Mucosa of descending colon (tissue), 3 donors: ENCODE data around the gene ZNF148. TPM values are rescaled to one million over a fixed set of nuclear protein-coding genes. Genes with fewer than 3 reads are reported as not detected.

Experiments used
- ATAC-seq: fragments of 200-7000 bp; cut with Tn5 transposase; one replicate; pipeline ENCODE4 v1.9.1; 2020; ENCODE audit warnings: mild to moderate bottlenecking, moderate library complexity
- DNase-seq, 3 donors: peaks; one replicate each; pipeline ENCODE4 v3.0.0-alpha.2; 2020
- H3K36me3 ChIP-seq: fragments of 200-600 bp; one replicate; pipeline ENCODE4 v1.8.0; 2021; ENCODE audit warnings: low read depth, mild to moderate bottlenecking
- H3K4me1 ChIP-seq: fragments of 200-600 bp; one replicate; pipeline ENCODE4 v1.8.0; 2021; ENCODE audit warnings: low read depth, mild to moderate bottlenecking
- H3K4me3 ChIP-seq: fragments of 200-600 bp; one replicate; pipeline ENCODE4 v1.8.0; 2021; ENCODE audit warnings: mild to moderate bottlenecking
- H3K9me3 ChIP-seq: fragments of 200-600 bp; one replicate; pipeline ENCODE4 v1.8.0; 2021; ENCODE audit warnings: mild to moderate bottlenecking
- CTCF ChIP-seq: fragments of 200-600 bp; IDR thresholded peaks from one replicate; pipeline ENCODE4 v1.8.0; 2022; ENCODE audit warnings: antibody characterized with exemption, mild to moderate bottlenecking
- intact Hi-C, 2 donors: fragments of 100-400 bp; cut with DNase I in 1 of 2; cut with micrococcal nuclease in 1 of 2; formaldehyde crosslinking; loops; one replicate each; pipeline versions ENCODE4 v1.11.0 to v1.11.1; 2022; cut with DNase I, micrococcal nuclease
- total RNA-seq, 3 donors: library from RNA; stranded (reverse); fragmentation: NEBNext Ultra II Directional in 2 of 3; extraction: Animal tissue kit (Norgen Biotek cat#: 25700) in 2 of 3; gene quantifications; one replicate each; pipeline versions ENCODE4 v1.2.1 to v1.2.4, GENCODE V29; 2021 to 2023
- donor health status: DM: no; HTN: no; CAD: no; lungs with moderate emphysema.
- donor health status: DM: no; HTN: no; CAD: no.
- donor health status: DM: no; HTN: yes; CAD: no.

Gene ZNF148
- total RNA-seq, 3 donors from 2014 or later: 39.8 to 79.5 (median 42.6) TPM

GRCh38 chr3:125316246-125316645 lies 58.9 kb downstream of the ZNF148 start:
- Histone ChIP-seq H3K4me3 (no peak overlapping the region), H3K9me3 (no peaks in the 10 kb centered on the region), H3K36me3 (no peaks in the 10 kb centered on the region), H3K4me1 (no peaks in the 10 kb centered on the region)
- ATAC-seq: no peak
- intact Hi-C loops: no loop called here
- DNase-seq: no peak
- TF ChIP-seq CTCF: no peak

DNA sequence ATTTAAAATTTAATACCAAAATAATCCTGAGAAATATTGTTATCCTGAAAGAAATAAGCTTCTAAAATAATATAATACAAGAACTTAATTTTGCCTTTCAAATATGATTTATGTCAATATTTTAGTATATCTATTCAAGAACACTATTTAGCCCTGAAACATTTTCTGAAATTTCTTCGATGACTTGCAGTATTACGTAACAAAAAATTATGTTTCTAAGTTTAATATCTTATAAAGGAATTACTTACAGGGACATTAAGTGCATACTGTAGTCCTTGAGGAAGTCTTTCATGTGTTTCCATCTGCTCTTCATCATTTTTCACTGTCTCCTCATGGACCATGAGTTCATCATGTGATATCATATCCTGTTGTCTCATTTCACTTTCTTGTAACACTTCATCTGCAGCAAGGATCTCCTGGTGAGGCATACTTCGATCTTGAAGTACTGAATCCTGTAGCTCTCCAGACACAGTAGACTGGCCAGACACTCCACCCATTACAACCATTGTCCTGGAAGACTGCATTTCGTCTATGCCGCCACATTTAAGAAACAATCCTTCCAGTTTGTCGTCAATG lies 62.0 kb downstream of the ZNF148 start:
- intact Hi-C loops: no loop called here
- Histone ChIP-seq H3K36me3 (no peaks in the 10 kb centered on the region), H3K9me3 (no peaks in the 10 kb centered on the region), H3K4me3 (no peak overlapping the region), H3K4me1 (peaks cover 4% of the 10 kb centered on the region)
- ATAC-seq (no peak), DNase-seq (no peak)
- TF ChIP-seq CTCF: no peak

- peak in 2 of 3 donors; percentile 35 to 39 for DNase-seq
- intact Hi-C loops: no loop called here
These were observed 64.5 kb downstream of the ZNF148 start for GRCh38 chr3:125310623-125311081.

DNA sequence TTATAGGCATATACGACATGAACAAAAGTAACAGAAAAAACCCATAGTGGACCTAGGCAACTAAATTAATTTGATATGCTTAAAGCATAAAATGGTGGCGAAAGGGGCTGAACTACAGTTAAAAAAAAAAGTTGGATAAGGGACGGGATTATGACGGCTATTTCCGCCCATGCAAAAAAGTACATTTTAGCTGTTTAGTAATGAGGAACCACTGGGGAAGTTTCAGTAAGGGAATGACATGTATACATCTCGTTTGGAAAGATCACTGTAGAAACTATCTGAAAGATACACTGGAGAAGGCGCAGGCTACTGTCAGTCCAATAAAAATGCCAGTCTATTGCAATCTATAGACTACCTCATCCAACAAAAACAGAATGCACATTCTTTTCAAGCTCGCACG lies 65.6 kb downstream of the ZNF148 start:
- TF ChIP-seq CTCF: no peak
- H3K4me1 ChIP-seq: peaks cover 4% of the 10 kb centered on the region
- intact Hi-C loops: no loop called here
- DNase-seq (no peak), ATAC-seq (no peak)
- H3K36me3 ChIP-seq: no peaks in the 10 kb centered on the region
- no peak overlapping the region for H3K4me3 ChIP-seq
- no peaks in the 10 kb centered on the region for H3K9me3 ChIP-seq

More at GRCh38 chr3:125310623-125311081, 64.5 kb downstream of the ZNF148 start:
- Histone ChIP-seq H3K36me3 (no peaks in the 10 kb centered on the region), H3K4me3 (no peak overlapping the region), H3K4me1 (peaks cover 4% of the 10 kb centered on the region), H3K9me3 (no peaks in the 10 kb centered on the region)
- ATAC-seq: peak; percentile 84
- TF ChIP-seq CTCF: no peak

DNA sequence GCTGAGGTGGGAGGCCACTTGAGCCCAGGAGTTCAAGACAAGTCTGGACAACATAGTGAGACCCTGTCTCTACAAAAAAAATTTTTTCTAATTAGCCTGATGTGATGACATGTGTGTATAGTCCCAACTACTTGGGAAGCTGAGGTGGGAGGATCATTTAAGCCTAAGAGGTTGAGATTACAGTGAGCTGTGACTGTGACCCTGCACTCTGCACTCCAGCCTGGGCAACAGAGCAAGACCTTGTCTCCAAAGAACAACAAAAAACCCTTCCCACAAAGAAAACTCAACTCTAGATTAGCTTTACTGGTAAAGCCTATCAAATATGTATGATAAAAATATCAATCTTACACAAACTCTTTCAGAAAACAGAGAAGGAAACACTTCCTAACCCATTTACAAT lies 68.5 kb downstream of the ZNF148 start:
- no peak for DNase-seq
- no peak for ATAC-seq
- intact Hi-C loops: no loop called here
- Histone ChIP-seq H3K9me3 (no peaks in the 10 kb centered on the region), H3K4me3 (no peak overlapping the region), H3K36me3 (no peaks in the 10 kb centered on the region), H3K4me1 (peaks cover 4% of the 10 kb centered on the region)
- no peak for TF ChIP-seq CTCF

DNA sequence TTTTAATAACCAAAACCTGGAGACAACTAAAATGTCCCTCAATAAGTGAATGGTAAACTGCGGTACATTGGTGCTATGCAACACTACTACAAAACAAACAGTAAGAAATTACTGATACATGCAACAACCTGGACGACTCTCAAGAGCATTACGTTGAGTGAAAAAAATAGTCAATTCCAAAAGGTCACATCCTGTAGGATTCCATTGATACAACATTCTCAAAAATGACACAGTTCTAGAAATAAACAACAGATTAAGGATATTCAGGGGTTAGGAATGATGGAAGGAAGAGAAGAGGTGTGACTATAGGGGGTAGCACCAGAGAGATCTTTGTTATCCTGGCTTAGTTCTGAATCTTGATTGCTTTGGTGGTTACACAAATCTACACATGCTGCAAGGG lies 72.2 kb downstream of the ZNF148 start:
- no peak for TF ChIP-seq CTCF
- no peaks in the 10 kb centered on the region for H3K9me3 ChIP-seq
- DNase-seq (no peak), ATAC-seq (no peak)
- H3K4me1 ChIP-seq: no peaks in the 10 kb centered on the region
- H3K4me3 ChIP-seq: no peak overlapping the region
- intact Hi-C loops: no loop called here
- no peaks in the 10 kb centered on the region for H3K36me3 ChIP-seq
